ENCODE results near the gene NLGN1. TPM values are rescaled to one million over a fixed set of nuclear protein-coding genes. Genes with fewer than 3 reads are reported as not detected.

Gene NLGN1
- total RNA-seq, 1 experiment from 2014 or later, result 5.2 TPM

- no peak overlapping the region for H4K5ac ChIP-seq (ENCODE audit: insufficient read length, low read depth, low read length)
Observed at GRCh38 chr3:173826416-173826815, 428.9 kb downstream of the NLGN1 start.

More at GRCh38 chr3:173826416-173826815, 428.9 kb downstream of the NLGN1 start:
- no peak overlapping the region for H3K56ac ChIP-seq (ENCODE audit: insufficient read length, low read depth, low read length)
- no peak overlapping the region for H3K9ac ChIP-seq (ENCODE audit: extremely low read depth, insufficient read length, low read length)
- no peak for TF ChIP-seq CTCF (conservative IDR thresholded peaks at IDR 0.05)
- H3K27me3 Mint-ChIP-seq (ENCODE audit: low read depth), result no peaks in the 10 kb centered on the region
- peak overlapping the region in 1 of 3 experiments; percentile 20; a peak in 1 of 7 replicates for H3K27ac Mint-ChIP-seq
- no peak overlapping the region for H4K91ac ChIP-seq (ENCODE audit: insufficient read length, low read depth, low read length)
- no peaks in the 10 kb centered on the region for H3K23me2 ChIP-seq (ENCODE audit: insufficient read length, low read depth, low read length, poor library complexity, severe bottlenecking)
- no peak overlapping the region for H3K4ac ChIP-seq (ENCODE audit: low read depth, low read length)
- H2BK5ac ChIP-seq (ENCODE audit: insufficient read length, low read length), result no peak overlapping the region
- H2BK12ac ChIP-seq (ENCODE audit: insufficient read length, low read depth, low read length), result no peak overlapping the region
- H3K4me3 Mint-ChIP-seq, result no peak overlapping the region
- no peak overlapping the region for H2BK20ac ChIP-seq (ENCODE audit: low read depth, low read length, poor library complexity, severe bottlenecking)
- H3K27me3 ChIP-seq (ENCODE audit: insufficient read depth, low read length), result no peaks in the 10 kb centered on the region
- no peaks in the 10 kb centered on the region for H3K79me1 ChIP-seq (ENCODE audit: insufficient read depth, low read depth, low read length, poor library complexity, severe bottlenecking)
- no peak for DNase-seq
- no peak overlapping the region for H2AK5ac ChIP-seq (ENCODE audit: insufficient read length, low read length)
- no peaks in the 10 kb centered on the region for H3K36me3 Mint-ChIP-seq (ENCODE audit: insufficient read depth in 1 of 3, low read depth in 3 of 3)
- no peak overlapping the region for H3K18ac ChIP-seq (ENCODE audit: insufficient read length, low read depth, low read length)
- H2BK15ac ChIP-seq (ENCODE audit: low read depth, low read length), result no peak overlapping the region
- H3T11ph ChIP-seq (ENCODE audit: low read length), result no peak overlapping the region
- H3K23ac ChIP-seq (ENCODE audit: insufficient read length, low read depth, low read length), result no peak overlapping the region
- H4K20me1 ChIP-seq (ENCODE audit: control insufficient read depth, insufficient read depth, insufficient read length), result no peaks in the 10 kb centered on the region
- no peak overlapping the region for H2BK120ac ChIP-seq (ENCODE audit: low read depth, low read length, poor library complexity, severe bottlenecking)
- no peak overlapping the region for H3K27ac ChIP-seq (ENCODE audit: insufficient read length, low read depth, low read length)
- no peaks in the 10 kb centered on the region for H3K79me2 ChIP-seq (ENCODE audit: insufficient read depth, low read length)
- H3K14ac ChIP-seq (ENCODE audit: insufficient read depth, low read length), result no peak overlapping the region
- peaks cover 0 to 2% of the 10 kb centered on the region in 2 experiments; a peak in 1 of 5 replicates for H3K9me3 Mint-ChIP-seq
- H4K8ac ChIP-seq (replicated peaks; ENCODE audit: insufficient read length, low read depth, low read length), result no peak overlapping the region
- H3K4me2 ChIP-seq (ENCODE audit: insufficient read depth, insufficient read length, low read length), result no peak overlapping the region
- H3K4me1 ChIP-seq (ENCODE audit: insufficient read depth, low read length), result no peaks in the 10 kb centered on the region
- no peak overlapping the region for H2AFZ ChIP-seq (ENCODE audit: low read length)
- WGBS (ENCODE audit: extremely low coverage, insufficient read length, low lambda C conversion rate), result no CpG with 5 or more reads among the region's 6 CpGs
- no peaks in the 10 kb centered on the region for H3K9me3 ChIP-seq (ENCODE audit: control insufficient read depth, low read depth, low read length)
- peaks cover 2 to 9% of the 10 kb centered on the region in 2 experiments; a peak in 3 of 4 replicates for H3K4me1 Mint-ChIP-seq

Data from H9 (cell line).